ENCODE results near the gene EIF1.

DNA sequence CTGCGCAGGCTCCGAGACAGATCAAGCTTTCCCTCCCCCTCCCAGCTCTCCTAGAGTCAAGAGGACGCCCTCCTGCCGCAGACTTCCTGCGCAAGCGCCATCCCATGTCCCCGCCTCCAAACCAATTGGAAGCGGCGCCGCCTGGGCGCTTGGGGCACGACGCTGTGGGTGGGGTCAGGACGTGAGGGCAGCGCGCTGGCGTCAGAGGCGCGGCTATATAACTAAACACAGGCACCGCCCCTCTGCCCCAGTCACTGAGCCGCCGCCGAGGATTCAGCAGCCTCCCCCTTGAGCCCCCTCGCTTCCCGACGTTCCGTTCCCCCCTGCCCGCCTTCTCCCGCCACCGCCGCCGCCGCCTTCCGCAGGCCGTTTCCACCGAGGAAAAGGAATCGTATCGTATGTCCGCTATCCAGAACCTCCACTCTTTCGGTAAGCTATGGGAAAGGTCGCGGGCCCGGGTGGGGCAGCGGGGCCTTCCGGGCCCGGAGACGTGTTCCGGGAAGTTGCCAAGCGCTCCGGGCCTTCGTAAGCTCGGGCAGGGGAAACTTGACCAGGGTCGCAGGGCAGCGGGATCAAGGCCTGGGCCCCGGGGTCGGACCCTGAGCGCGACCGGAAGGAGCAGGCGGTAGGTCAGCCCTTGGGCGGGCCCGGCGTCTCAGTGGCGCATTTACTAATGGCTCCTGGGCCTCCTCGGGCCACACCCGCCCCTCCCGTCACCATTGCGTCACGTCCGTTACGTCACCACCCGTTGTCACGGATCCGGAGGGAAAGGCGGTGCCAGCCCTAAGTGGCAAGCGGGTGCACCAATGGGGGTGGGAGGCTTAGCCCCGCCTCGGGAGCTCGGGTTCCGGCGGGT lies at the start of gene EIF1:
- TF ChIP-seq, protein P1, sequence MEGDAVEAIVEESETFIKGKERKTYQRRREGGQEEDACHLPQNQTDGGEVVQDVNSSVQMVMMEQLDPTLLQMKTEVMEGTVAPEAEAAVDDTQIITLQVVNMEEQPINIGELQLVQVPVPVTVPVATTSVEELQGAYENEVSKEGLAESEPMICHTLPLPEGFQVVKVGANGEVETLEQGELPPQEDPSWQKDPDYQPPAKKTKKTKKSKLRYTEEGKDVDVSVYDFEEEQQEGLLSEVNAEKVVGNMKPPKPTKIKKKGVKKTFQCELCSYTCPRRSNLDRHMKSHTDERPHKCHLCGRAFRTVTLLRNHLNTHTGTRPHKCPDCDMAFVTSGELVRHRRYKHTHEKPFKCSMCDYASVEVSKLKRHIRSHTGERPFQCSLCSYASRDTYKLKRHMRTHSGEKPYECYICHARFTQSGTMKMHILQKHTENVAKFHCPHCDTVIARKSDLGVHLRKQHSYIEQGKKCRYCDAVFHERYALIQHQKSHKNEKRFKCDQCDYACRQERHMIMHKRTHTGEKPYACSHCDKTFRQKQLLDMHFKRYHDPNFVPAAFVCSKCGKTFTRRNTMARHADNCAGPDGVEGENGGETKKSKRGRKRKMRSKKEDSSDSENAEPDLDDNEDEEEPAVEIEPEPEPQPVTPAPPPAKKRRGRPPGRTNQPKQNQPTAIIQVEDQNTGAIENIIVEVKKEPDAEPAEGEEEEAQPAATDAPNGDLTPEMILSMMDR (optimal IDR thresholded peaks at IDR 0.05 in 1 of 3, IDR thresholded peaks at IDR 0.05 in 1 of 3, conservative IDR thresholded peaks at IDR 0.05 in 1 of 3; ENCODE audit: extremely low read depth in 1 of 3, insufficient read depth in 2 of 3, low read length in 3 of 3) = no peak
- TF ChIP-seq EZH2 (IDR thresholded peaks at IDR 0.05; ENCODE audit: low read length) = no peak
